T-helper 2 cell treated with Interferon-gamma antibody and Interleukin-4, amounts not matched to agents 5 μg/mL and 100 μg/mL, for 36 hours (primary cell): ENCODE data around the gene TEX51.

Source experiments
- DNase-seq: peaks from one replicate; pipeline ENCODE4 v3.0.0; 2021; ENCODE audit warnings: low spot score
- H3K27ac Mint-ChIP-seq: one replicate; pipeline ENCODE4 v1.8.0; 2021; ENCODE audit warnings: mild to moderate bottlenecking, mixed read lengths
- H3K27me3 Mint-ChIP-seq: one replicate; pipeline ENCODE4 v1.8.0; 2021; ENCODE audit warnings: low read depth, mixed read lengths
- H3K36me3 Mint-ChIP-seq: one replicate; pipeline ENCODE4 v1.8.0; 2021; ENCODE audit warnings: low read depth, mixed read lengths
- H3K4me1 Mint-ChIP-seq: one replicate; pipeline ENCODE4 v1.8.0; 2021; ENCODE audit warnings: low read depth, mixed read lengths
- H3K4me3 Mint-ChIP-seq: one replicate; pipeline ENCODE4 v1.8.0; 2022; ENCODE audit warnings: mild to moderate bottlenecking, moderate library complexity, mixed read lengths
- H3K9me3 Mint-ChIP-seq: one replicate; pipeline ENCODE4 v1.8.0; 2021; ENCODE audit warnings: mixed read lengths

TEX51 gene

DNA sequence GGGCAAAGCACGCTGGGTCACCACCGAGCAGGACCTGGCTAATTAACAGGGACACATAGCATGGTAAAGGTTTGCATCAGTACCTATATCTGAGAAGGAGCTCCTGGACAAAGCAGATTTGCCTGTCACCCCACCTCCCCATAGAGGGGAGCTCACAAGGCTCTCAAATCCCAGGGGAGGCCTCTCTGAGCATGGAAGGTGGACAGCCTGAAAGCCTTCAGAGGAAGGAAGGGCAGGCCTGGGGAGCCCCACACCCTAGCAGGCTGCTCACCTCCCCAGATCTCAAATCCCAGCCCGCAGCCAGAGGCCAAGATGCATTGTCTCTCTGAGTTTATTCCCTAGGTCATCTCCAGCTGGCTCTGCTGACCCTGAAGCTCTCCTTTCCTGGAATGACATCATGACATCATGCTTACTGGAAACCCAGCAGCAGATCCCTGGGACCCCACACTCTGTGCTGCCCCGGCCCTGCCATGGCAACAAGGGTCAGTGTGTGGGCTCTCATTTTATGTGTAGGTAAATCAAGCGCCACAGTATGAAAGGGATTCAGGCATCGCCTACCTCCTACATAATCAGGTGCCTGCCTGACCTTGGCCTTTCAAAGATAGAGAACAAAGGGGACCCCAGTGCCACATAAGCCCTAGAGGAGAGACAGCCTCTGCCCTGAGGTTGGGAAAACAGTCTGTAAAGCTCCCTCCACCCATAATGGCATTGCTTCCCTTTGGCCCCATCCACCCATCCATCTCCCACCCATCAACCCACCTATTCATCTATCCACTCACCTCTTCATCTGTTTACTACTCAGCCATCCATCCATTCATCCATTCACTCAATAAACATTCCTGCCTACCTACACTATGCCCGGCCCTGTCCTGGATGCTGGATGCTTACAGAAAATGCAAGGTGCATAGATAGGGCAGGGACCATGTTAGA lies 15.7 kb upstream of the TEX51 start:
- H3K9me3 Mint-ChIP-seq = no peaks in the 10 kb centered on the region
- no peak for DNase-seq
- H3K36me3 Mint-ChIP-seq = no peaks in the 10 kb centered on the region
- peaks cover 3% of the 10 kb centered on the region for H3K27me3 Mint-ChIP-seq
- H3K27ac Mint-ChIP-seq = no peak overlapping the region
- no peak overlapping the region for H3K4me3 Mint-ChIP-seq
- no peaks in the 10 kb centered on the region for H3K4me1 Mint-ChIP-seq

GRCh38 chr2:126883666-126884040 lies 15.0 kb upstream of the TEX51 start:
- Mint-ChIP-seq H3K27me3 (peaks cover 3% of the 10 kb centered on the region), H3K4me1 (no peaks in the 10 kb centered on the region), H3K27ac (no peak overlapping the region), H3K9me3 (no peaks in the 10 kb centered on the region), H3K4me3 (no peak overlapping the region), H3K36me3 (no peaks in the 10 kb centered on the region)
- DNase-seq = no peak

GRCh38 chr2:126884861-126885750 lies 13.6 kb upstream of the TEX51 start:
- H3K4me1 Mint-ChIP-seq = no peaks in the 10 kb centered on the region
- H3K27ac Mint-ChIP-seq = no peak overlapping the region
- DNase-seq = no peak
- H3K4me3 Mint-ChIP-seq = no peak overlapping the region
- no peaks in the 10 kb centered on the region for H3K9me3 Mint-ChIP-seq
- no peaks in the 10 kb centered on the region for H3K36me3 Mint-ChIP-seq
- H3K27me3 Mint-ChIP-seq = peaks cover 3% of the 10 kb centered on the region

GRCh38 chr2:126885751-126886210 lies 12.9 kb upstream of the TEX51 start:
- H3K4me3 Mint-ChIP-seq = no peak overlapping the region
- no peaks in the 10 kb centered on the region for H3K9me3 Mint-ChIP-seq
- H3K27me3 Mint-ChIP-seq = peaks cover 3% of the 10 kb centered on the region

DNA sequence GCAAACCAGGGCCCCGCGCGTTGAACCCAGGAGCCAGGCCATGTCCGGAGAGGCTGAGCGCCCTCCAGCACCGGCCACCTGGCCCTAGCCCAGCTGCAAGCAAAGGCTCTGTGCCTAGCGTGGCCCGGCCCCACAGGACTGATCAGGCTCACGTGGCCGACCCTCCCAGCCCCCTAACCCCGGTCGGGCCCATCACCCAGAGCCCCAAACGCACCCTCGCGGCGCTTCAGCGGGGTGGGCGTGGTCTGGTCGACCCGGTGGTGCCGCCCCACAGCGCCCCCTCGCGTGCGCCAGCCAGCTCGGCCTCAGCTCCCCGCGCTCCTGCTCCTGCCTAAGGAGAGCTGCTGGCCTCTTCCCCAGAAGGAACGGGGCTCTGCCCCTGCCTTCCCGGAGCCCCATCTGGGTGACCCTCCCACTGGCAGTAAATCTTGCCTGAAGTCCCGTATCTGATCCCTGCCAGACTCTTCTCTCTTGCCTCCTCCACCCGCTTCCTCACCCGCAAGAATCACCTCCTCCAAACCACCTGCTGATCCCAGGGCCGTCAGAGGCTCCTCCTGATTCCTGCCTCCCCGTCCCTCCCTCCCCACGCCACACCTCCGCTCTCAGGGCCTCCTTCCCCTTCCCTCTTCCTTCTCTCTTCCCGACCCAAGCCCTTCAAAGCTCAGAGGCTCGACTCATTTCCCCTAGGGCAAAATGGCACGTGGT lies 12.3 kb upstream of the TEX51 start:
- no peak overlapping the region for H3K27ac Mint-ChIP-seq
- peaks cover 3% of the 10 kb centered on the region for H3K27me3 Mint-ChIP-seq
- DNase-seq = peak; percentile 53
- no peaks in the 10 kb centered on the region for H3K36me3 Mint-ChIP-seq
- peak overlapping the region; percentile 61 for H3K4me3 Mint-ChIP-seq
- H3K4me1 Mint-ChIP-seq = no peaks in the 10 kb centered on the region
- H3K9me3 Mint-ChIP-seq = no peaks in the 10 kb centered on the region

More at GRCh38 chr2:126885751-126886210, 12.9 kb upstream of the TEX51 start:
- no peaks in the 10 kb centered on the region for H3K36me3 Mint-ChIP-seq
- H3K27ac Mint-ChIP-seq = no peak overlapping the region
- no peaks in the 10 kb centered on the region for H3K4me1 Mint-ChIP-seq
- DNase-seq = no peak

DNA sequence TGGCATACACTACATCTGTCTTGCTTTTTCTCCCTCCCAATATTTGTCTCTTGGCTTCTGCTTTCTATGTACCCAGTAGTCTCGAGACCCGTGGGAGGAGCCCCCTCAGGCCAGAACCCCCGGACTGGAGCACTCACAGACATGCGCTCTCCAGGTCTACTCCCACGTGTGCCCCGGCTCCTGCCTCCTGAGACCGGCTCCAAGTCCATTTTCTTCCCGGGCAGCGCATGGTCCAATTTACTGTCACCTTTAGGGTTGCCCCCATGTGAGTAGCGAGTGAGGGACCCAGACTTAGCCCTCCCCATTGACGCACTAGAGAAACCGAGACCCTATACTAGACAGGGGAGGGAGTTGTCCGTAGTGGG lies 11.8 kb upstream of the TEX51 start:
- no peaks in the 10 kb centered on the region for H3K9me3 Mint-ChIP-seq
- H3K4me1 Mint-ChIP-seq = no peaks in the 10 kb centered on the region
- no peaks in the 10 kb centered on the region for H3K36me3 Mint-ChIP-seq
- no peak overlapping the region for H3K27ac Mint-ChIP-seq
- DNase-seq = no peak
- H3K4me3 Mint-ChIP-seq = no peak overlapping the region
- peaks cover 3% of the 10 kb centered on the region for H3K27me3 Mint-ChIP-seq

- Mint-ChIP-seq H3K4me3 (no peak overlapping the region), H3K36me3 (no peaks in the 10 kb centered on the region), H3K9me3 (no peaks in the 10 kb centered on the region), H3K27ac (no peak overlapping the region), H3K27me3 (peaks cover 3% of the 10 kb centered on the region), H3K4me1 (no peaks in the 10 kb centered on the region)
- DNase-seq = no peak
These were observed 11.2 kb upstream of the TEX51 start for GRCh38 chr2:126887506-126887905.

DNA sequence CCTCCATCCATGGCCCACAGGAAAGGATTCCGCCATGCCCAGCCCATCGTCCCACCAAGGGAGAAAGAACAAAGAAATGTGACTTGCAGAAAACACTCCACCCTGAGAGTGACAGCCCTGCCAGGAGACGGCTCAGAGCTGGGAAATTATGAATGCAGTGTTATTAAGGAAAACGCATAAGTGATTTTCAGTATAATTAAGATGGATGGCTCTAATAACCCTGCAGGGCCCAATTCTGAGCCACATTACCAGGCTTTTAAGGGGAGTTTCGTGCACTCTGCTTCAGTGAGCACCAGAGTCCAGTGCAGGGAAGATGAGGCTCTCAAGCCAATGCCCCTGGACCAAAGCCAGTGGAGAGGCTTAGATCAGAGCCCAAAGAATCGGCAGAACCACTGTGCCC lies 10.6 kb upstream of the TEX51 start:
- no peak overlapping the region for H3K4me3 Mint-ChIP-seq
- H3K4me1 Mint-ChIP-seq = no peaks in the 10 kb centered on the region
- no peak for DNase-seq
- no peaks in the 10 kb centered on the region for H3K36me3 Mint-ChIP-seq
- H3K27me3 Mint-ChIP-seq = peaks cover 3% of the 10 kb centered on the region
- no peak overlapping the region for H3K27ac Mint-ChIP-seq
- H3K9me3 Mint-ChIP-seq = no peaks in the 10 kb centered on the region

- H3K27me3 Mint-ChIP-seq = peaks cover 3% of the 10 kb centered on the region
- H3K4me1 Mint-ChIP-seq = no peaks in the 10 kb centered on the region
- H3K36me3 Mint-ChIP-seq = no peaks in the 10 kb centered on the region
- no peaks in the 10 kb centered on the region for H3K9me3 Mint-ChIP-seq
- no peak overlapping the region for H3K27ac Mint-ChIP-seq
- no peak overlapping the region for H3K4me3 Mint-ChIP-seq
- no peak for DNase-seq
These were observed 9.6 kb upstream of the TEX51 start for GRCh38 chr2:126889071-126889470.

- peaks cover 3% of the 10 kb centered on the region for H3K27me3 Mint-ChIP-seq
- no peak overlapping the region for H3K4me3 Mint-ChIP-seq
- H3K27ac Mint-ChIP-seq = no peak overlapping the region
- no peaks in the 10 kb centered on the region for H3K4me1 Mint-ChIP-seq
- no peaks in the 10 kb centered on the region for H3K36me3 Mint-ChIP-seq
- no peak for DNase-seq
- H3K9me3 Mint-ChIP-seq = no peaks in the 10 kb centered on the region
These were observed 9.1 kb upstream of the TEX51 start for GRCh38 chr2:126889496-126890135.

GRCh38 chr2:126890136-126890510 lies 8.6 kb upstream of the TEX51 start:
- Mint-ChIP-seq H3K9me3 (no peaks in the 10 kb centered on the region), H3K4me3 (no peak overlapping the region), H3K27ac (no peak overlapping the region), H3K27me3 (peaks cover 3% of the 10 kb centered on the region), H3K36me3 (no peaks in the 10 kb centered on the region), H3K4me1 (no peaks in the 10 kb centered on the region)
- DNase-seq = no peak

DNA sequence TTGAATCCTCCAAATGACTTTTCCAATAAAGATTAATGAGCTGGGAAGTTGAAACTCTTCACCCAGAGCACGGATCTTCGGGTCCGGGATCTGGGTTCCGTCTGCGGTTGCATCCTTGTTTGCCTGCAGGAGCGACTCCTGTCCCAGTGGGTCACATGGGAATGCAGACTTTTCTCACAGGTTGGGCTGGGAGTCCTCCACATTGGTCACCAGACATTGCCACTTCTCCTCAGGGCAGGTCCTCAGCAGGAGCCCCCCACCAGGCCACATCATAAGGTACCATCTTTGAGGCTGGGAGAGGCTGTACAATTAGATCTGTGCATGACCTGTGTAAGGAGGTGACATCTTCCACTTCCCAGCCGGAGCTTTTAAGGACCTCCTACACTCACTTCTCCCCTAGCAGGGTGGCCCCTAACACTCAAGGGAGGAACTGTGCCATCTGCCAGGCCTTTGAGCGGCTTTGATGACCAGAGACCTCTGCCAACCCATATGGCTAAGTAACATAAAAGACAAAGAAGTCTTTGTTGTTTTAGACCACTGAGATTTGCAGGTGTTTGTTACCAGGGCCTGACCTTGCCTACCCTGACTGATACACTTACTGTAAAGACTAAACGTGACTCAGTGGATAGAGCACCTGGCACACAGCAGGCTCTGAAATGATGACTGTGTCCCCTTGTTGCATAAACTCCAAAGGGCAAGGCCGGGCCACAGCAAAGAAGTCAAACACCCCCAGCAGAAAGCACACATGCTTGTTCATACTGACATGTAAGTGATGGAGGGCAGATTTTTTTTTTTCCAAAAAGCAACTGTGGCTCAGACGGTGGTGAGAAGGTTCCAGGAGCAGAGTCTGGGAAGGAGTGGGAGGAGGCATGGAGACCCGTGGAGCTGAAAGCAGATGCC lies 7.9 kb upstream of the TEX51 start:
- H3K27me3 Mint-ChIP-seq = peaks cover 3% of the 10 kb centered on the region

More for the DNA sequence above, 7.9 kb upstream of the TEX51 start:
- DNase-seq = no peak
- Mint-ChIP-seq H3K9me3 (no peaks in the 10 kb centered on the region), H3K4me3 (no peak overlapping the region), H3K4me1 (no peaks in the 10 kb centered on the region), H3K36me3 (no peaks in the 10 kb centered on the region), H3K27ac (no peak overlapping the region)
